H1 (cell line): ENCODE measurements around the gene GPS1. TPM values are rescaled to one million over a fixed set of nuclear protein-coding genes. Genes with fewer than 3 reads are reported as not detected.

Source experiments
- CTCF ChIA-PET: fragments of 300-600 bp; sonication (Branson Sonifier 250); formaldehyde crosslinking; loops from one replicate; lab custom pipeline; 2021; ENCODE audit not compliant: partially characterized antibody; lab: Charles Lee
- POLR2A ChIA-PET: fragments of 300-600 bp; sonication (Branson Sonifier 250); formaldehyde crosslinking; loops from one replicate; lab custom pipeline; 2021; ENCODE audit warnings: inconsistent platforms; ENCODE audit not compliant: partially characterized antibody; lab: Charles Lee
- DNase-seq, 2 experiments: peaks; one replicate each; pipeline versions ENCODE4 v3.0.0 to v3.0.0-alpha.2; 2010 to 2022; ENCODE audit warnings: low spot score in 2 of 2, low read depth in 1 of 2, mixed read lengths in 1 of 2
- FAIRE-seq: peaks from 2 replicates; lab custom pipeline; 2011; peaks lifted over from hg19 to GRCh38; lab: Jason Lieb, UNC
- H2AFZ ChIP-seq: 2 replicates; pipeline ENCODE4 v1.8.1; 2012; ENCODE audit warnings: low read length, inconsistent platforms
- H2AK5ac ChIP-seq: 2 replicates; pipeline ENCODE4 v1.6.1; 2013; ENCODE audit warnings: low read depth, low read length
- H2BK120ac ChIP-seq: replicated peaks from 2 replicates; pipeline ENCODE3; 2013; ENCODE audit warnings: low read depth, low read length, inconsistent platforms
- H2BK12ac ChIP-seq: 2 replicates; pipeline ENCODE4 v1.6.1; 2013; ENCODE audit warnings: low read depth, low read length
- H2BK15ac ChIP-seq: 2 replicates; pipeline ENCODE4 v1.6.1; 2013; ENCODE audit warnings: low read length
- H2BK20ac ChIP-seq: 2 replicates; pipeline ENCODE4 v1.6.1; 2013; ENCODE audit warnings: low read length
- H2BK5ac ChIP-seq: 2 replicates; pipeline ENCODE4 v1.6.1; 2013; ENCODE audit warnings: low read depth, low read length
- H3K14ac ChIP-seq: 2 replicates; pipeline ENCODE4 v1.6.1; 2013; ENCODE audit warnings: inconsistent platforms; ENCODE audit not compliant: insufficient read length
- H3K18ac ChIP-seq: 2 replicates; pipeline ENCODE4 v1.6.1; 2013; ENCODE audit warnings: low read length; ENCODE audit errors: extremely low read depth
- H3K23ac ChIP-seq: 2 replicates; pipeline ENCODE4 v1.6.1; 2013; ENCODE audit warnings: inconsistent platforms; ENCODE audit not compliant: insufficient read length
- H3K23me2 ChIP-seq: 2 replicates; pipeline ENCODE4 v1.6.1; 2013; ENCODE audit warnings: low read depth, low read length
- H3K27ac ChIP-seq: 2 replicates; pipeline ENCODE4 v1.6.1; 2011; ENCODE audit warnings: low read depth, low read length, inconsistent platforms
- H3K27me3 ChIP-seq, 4 experiments: replicated peaks in 1 of 4; 1 replicate in 1 of 4; 2 replicates in 3 of 4; pipeline versions ENCODE4 v1.6.1 to v1.8.1; 2011 to 2013; ENCODE audit warnings: low read length in 3 of 4, mild to moderate bottlenecking in 3 of 4, inconsistent platforms in 2 of 4, mixed read lengths in 2 of 4, moderate library complexity in 1 of 4; ENCODE audit not compliant: control insufficient read depth in 3 of 4, insufficient read depth in 3 of 4; ENCODE audit errors: extremely low read depth in 1 of 4
- H3K36me3 ChIP-seq, 4 experiments: 2 replicates each; pipeline versions ENCODE4 v1.6.1 to v1.8.1; 2011 to 2013; ENCODE audit warnings: mild to moderate bottlenecking in 4 of 4, low read length in 3 of 4, moderate library complexity in 2 of 4, control low read depth in 1 of 4, inconsistent platforms in 1 of 4; ENCODE audit not compliant: insufficient read depth in 4 of 4, control insufficient read depth in 2 of 4
- H3K4ac ChIP-seq: replicated peaks from 2 replicates; pipeline ENCODE3; 2013; ENCODE audit warnings: low read length, low read depth, mixed read lengths, inconsistent platforms; ENCODE audit not compliant: insufficient read length
- H3K4me1 ChIP-seq, 4 experiments: replicated peaks in 1 of 4; 1 replicate in 1 of 4; 2 replicates in 3 of 4; pipeline versions ENCODE4 v1.6.1 to v1.8.1; 2011 to 2013; ENCODE audit warnings: low read length in 3 of 4, inconsistent platforms in 2 of 4, mixed read lengths in 1 of 4; ENCODE audit not compliant: insufficient read depth in 4 of 4, control insufficient read depth in 3 of 4
- H3K4me2 ChIP-seq, 2 experiments: 2 replicates each; pipeline versions ENCODE4 v1.6.1 to v1.8.1; 2011 to 2013; ENCODE audit warnings: low read depth in 2 of 2, low read length in 2 of 2, control low read depth in 1 of 2, inconsistent platforms in 1 of 2, mild to moderate bottlenecking in 1 of 2; ENCODE audit not compliant: insufficient read depth in 1 of 2
- H3K4me3 ChIP-seq, 4 experiments: fragments of 200-600, 300-600 bp in 1 of 4; sonication (generic), shearing (Covaris generic), sonication (Bioruptor Twin) in 1 of 4; 2 replicates each; pipeline versions ENCODE4 v1.5.1 to v1.8.1; 2011 to 2016; ENCODE audit warnings: low read length in 4 of 4, low read depth in 3 of 4, control low read depth in 2 of 4, inconsistent platforms in 2 of 4, mild to moderate bottlenecking in 2 of 4, mixed read lengths in 1 of 4, moderate library complexity in 1 of 4; ENCODE audit not compliant: insufficient read depth in 2 of 4; ENCODE audit errors: extremely low read depth in 1 of 4
- H3K56ac ChIP-seq: replicated peaks from 2 replicates; pipeline ENCODE3; 2013; ENCODE audit warnings: low read depth, mild to moderate bottlenecking, mixed read lengths, low read length, inconsistent platforms; ENCODE audit not compliant: insufficient read length
- H3K79me1 ChIP-seq: 2 replicates; pipeline ENCODE4 v1.6.1; 2013; ENCODE audit warnings: low read depth, low read length, control low read depth
- H3K79me2 ChIP-seq, 2 experiments: 2 replicates each; pipeline versions ENCODE4 v1.6.1 to v1.8.1; 2012 to 2013; ENCODE audit warnings: low read length in 2 of 2, mild to moderate bottlenecking in 2 of 2, inconsistent platforms in 1 of 2; ENCODE audit not compliant: insufficient read depth in 2 of 2, control insufficient read depth in 1 of 2
- H3K9ac ChIP-seq, 4 experiments: replicated peaks in 1 of 4; 1 replicate in 1 of 4; 2 replicates in 3 of 4; pipeline versions ENCODE4 v1.6.1 to v1.8.1; 2011 to 2013; ENCODE audit warnings: low read depth in 3 of 4, low read length in 3 of 4, control low read depth in 2 of 4, mild to moderate bottlenecking in 2 of 4, moderate library complexity in 2 of 4, inconsistent platforms in 1 of 4; ENCODE audit errors: extremely low read depth in 1 of 4
- H3K9me3 ChIP-seq, 2 experiments: 2 replicates each; pipeline versions ENCODE4 v1.6.1 to v1.8.1; 2012 to 2013; ENCODE audit warnings: mild to moderate bottlenecking in 2 of 2, moderate library complexity in 2 of 2, control low read depth in 1 of 2, inconsistent platforms in 1 of 2, low read depth in 1 of 2, low read length in 1 of 2, mixed read lengths in 1 of 2; ENCODE audit not compliant: insufficient read depth in 2 of 2
- H4K20me1 ChIP-seq, 2 experiments: replicated peaks in 1 of 2; 2 replicates each; pipeline versions ENCODE3 to v1.8.1; 2011 to 2013; ENCODE audit warnings: inconsistent platforms in 2 of 2, low read length in 2 of 2, mild to moderate bottlenecking in 1 of 2; ENCODE audit not compliant: insufficient read depth in 2 of 2, control insufficient read depth in 1 of 2
- H4K5ac ChIP-seq: 2 replicates; pipeline ENCODE4 v1.6.1; 2013; ENCODE audit warnings: low read length, low read depth, mixed read lengths, inconsistent platforms; ENCODE audit not compliant: insufficient read length
- H4K8ac ChIP-seq: 2 replicates; pipeline ENCODE4 v1.8.0; 2013; ENCODE audit warnings: mild to moderate bottlenecking, moderate library complexity, low read length, inconsistent platforms; ENCODE audit not compliant: insufficient read depth; ENCODE audit errors: extremely low read depth
- H4K91ac ChIP-seq: replicated peaks from 2 replicates; pipeline ENCODE3; 2013; ENCODE audit warnings: low read length, mixed read lengths, inconsistent platforms; ENCODE audit not compliant: insufficient read length
- CBX8 ChIP-seq: fragments of 300-800, 300-1000 bp; sonication (generic); IDR thresholded peaks from 2 replicates; pipeline ENCODE4 v1.7.1; 2016; ENCODE audit warnings: low read depth, low read length, borderline replicate concordance
- GABPA ChIP-seq: IDR thresholded peaks from 2 replicates; pipeline ENCODE4 v1.6.1; 2011; ENCODE audit warnings: mild to moderate bottlenecking, low read length, moderate library complexity, borderline replicate concordance; ENCODE audit not compliant: insufficient read depth
- HDAC6 ChIP-seq: IDR thresholded peaks from one replicate; pipeline ENCODE4 v1.7.1; 2012; ENCODE audit warnings: low read depth, mild to moderate bottlenecking, inconsistent platforms, low read length, moderate library complexity
- KDM4A ChIP-seq: IDR thresholded peaks from one replicate; pipeline ENCODE4 v1.7.1; 2012; ENCODE audit warnings: low read depth, mild to moderate bottlenecking, moderate library complexity, low read length, inconsistent platforms; ENCODE audit not compliant: severe bottlenecking
- RBBP5 ChIP-seq: IDR thresholded peaks from 2 replicates; pipeline ENCODE4 v1.7.1; 2012; ENCODE audit warnings: low read depth, mild to moderate bottlenecking, inconsistent platforms, low read length, moderate library complexity, borderline replicate concordance
- SIX5 ChIP-seq: IDR thresholded peaks from 2 replicates; pipeline ENCODE4 v1.6.1; 2011; ENCODE audit warnings: mild to moderate bottlenecking, low read depth, low read length
- TAF1 ChIP-seq: IDR thresholded peaks from 2 replicates; pipeline ENCODE4 v1.6.1; 2011; ENCODE audit warnings: mild to moderate bottlenecking, low read depth, low read length
- TEAD4 ChIP-seq: IDR thresholded peaks from 2 replicates; pipeline ENCODE4 v1.6.1; 2012; ENCODE audit warnings: low read depth, low read length, inconsistent platforms, mixed read lengths
- WGBS, 2 experiments: shearing (Covaris generic) in 1 of 2; methylation state at CpG; one replicate each; pipeline versions ENCODE4 v1.1.6 to v1.1.7; 2013 to 2015; ENCODE audit warnings: low lambda C conversion rate in 2 of 2, mixed read lengths in 2 of 2, inconsistent platforms in 1 of 2, low coverage in 1 of 2, missing lambda C conversion rate in 1 of 2; ENCODE audit not compliant: insufficient replicate concordance in 2 of 2, insufficient coverage in 1 of 2, insufficient read length in 1 of 2; ENCODE audit errors: extremely low coverage in 1 of 2, missing lambda C conversion rate in 1 of 2; 5-methylcytosine and 5-hydroxymethylcytosine counted together
- polyA plus RNA-seq, 7 experiments: library from polyadenylated mRNA; depleted of rRNA in 3 of 7; stranded (reverse) in 5 of 7; unstranded in 2 of 7; fragments of >200 nt in 5 of 7; fragments of 200-250 nt in 2 of 7; gene quantifications; 1 replicate in 5 of 7; 2 replicates in 1 of 7; 4 replicates in 1 of 7; pipeline versions ENCODE4 v1.2.1 to v1.2.3, GENCODE V29; 2011 to 2013; ENCODE audit warnings: missing spikeins in 2 of 7, mixed read lengths in 2 of 7
- total RNA-seq: library from RNA; stranded (reverse); fragmentation: NEBNext Ultra II Directional; extraction: Animal tissue kit (Norgen Biotek cat#: 25700); gene quantifications from 2 replicates; pipeline ENCODE4 v1.2.1, GENCODE V29; 2021

Gene GPS1
- total and polyA plus RNA-seq, 2 of the 8 experiments (the other 6 are each of a cell fraction or from before 2014, with no cell fraction given), result 153 to 277 TPM

DNA sequence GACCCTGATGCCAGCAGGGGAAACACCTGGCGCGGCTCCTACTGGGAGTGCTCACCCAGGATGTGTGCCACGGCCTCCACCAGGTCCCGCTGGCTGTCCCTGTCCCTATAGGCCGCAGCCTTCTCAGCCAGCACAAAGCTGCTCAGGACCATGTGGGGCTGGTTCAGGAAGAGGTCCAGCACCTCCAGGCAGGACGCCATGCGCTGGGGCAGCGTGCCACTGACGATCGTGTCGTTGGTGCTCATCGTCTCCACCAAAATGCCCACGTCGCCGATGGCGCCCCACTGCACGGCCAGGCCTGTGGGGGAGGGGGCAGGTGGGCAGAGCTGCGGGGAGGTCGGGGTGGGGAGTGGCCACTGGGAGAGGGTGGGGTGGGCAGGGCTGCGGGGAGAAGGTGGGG lies 29.8 kb downstream of the GPS1 start:
- ChIA-PET CTCF (interaction anchor here (1.1 to 2.9 kb wide), 3 partner anchors 15 to 73 kb away, joined by 5 to 13 read pairs (median 8); no protein-coding TSS in a partner anchor), POLR2A (interaction anchor here (0.6 to 12.5 kb wide), 8 partner anchors 7 to 34 kb away, joined by 3 to 105 read pairs (median 7); partner anchors contain the start of genes DUS1L and FASN)
- Histone ChIP-seq H3K4me3 (no peak overlapping the region), H3K36me3 (peaks cover 57 to 88% (median 72%) of the 10 kb centered on the region in 4 experiments), H3K4me1 (no peaks in the 10 kb centered on the region), H3K14ac (no peak overlapping the region), H4K91ac (no peak overlapping the region), H3K4me2 (no peak overlapping the region), H3K79me1 (peaks cover 7% of the 10 kb centered on the region), H3K27ac (no peak overlapping the region), H2BK20ac (no peak overlapping the region), H3K56ac (no peak overlapping the region), H2BK120ac (no peak overlapping the region), H3K23ac (no peak overlapping the region), H2BK15ac (no peak overlapping the region), H3K4ac (no peak overlapping the region), H3K18ac (no peak overlapping the region), H4K8ac (no peak overlapping the region), H3K9ac (no peak overlapping the region), H4K5ac (no peak overlapping the region), H2BK5ac (no peak overlapping the region), H3K23me2 (no peaks in the 10 kb centered on the region), H2AK5ac (no peak overlapping the region), H4K20me1 (peaks cover 30 to 60% of the 10 kb centered on the region in 2 experiments), H3K27me3 (no peaks in the 10 kb centered on the region), H3K9me3 (no peaks in the 10 kb centered on the region), H2AFZ (no peak overlapping the region), H3K79me2 (no peaks in the 10 kb centered on the region), H2BK12ac (no peak overlapping the region)
- no peak for DNase-seq
- no peak for FAIRE-seq
- TF ChIP-seq GABPA, result no peak
- TF ChIP-seq TAF1, result no peak
- no peak for TF ChIP-seq SIX5
- no peak for TF ChIP-seq KDM4A
- no peak for TF ChIP-seq CBX8
- no peak for TF ChIP-seq HDAC6
- TF ChIP-seq RBBP5, result no peak
- no peak for TF ChIP-seq TEAD4
- WGBS, 2 experiments, result 94% methylated on average over 14 of the region's 20 CpGs; no CpG with 5 or more reads in 1 of the 2 experiments
